ENCODE data around the gene STX18. TPM values are rescaled to one million over a fixed set of nuclear protein-coding genes. Genes with fewer than 3 reads are reported as not detected.
"Not testable (repeated sequence)": the region's sequence is repeated elsewhere in the genome, so short reads cannot be mapped to it uniquely, and the experiment has no call there.

The STX18 gene
- total RNA-seq, 2 experiments from 2014 or later: 19.5 to 20.0 TPM

DNA sequence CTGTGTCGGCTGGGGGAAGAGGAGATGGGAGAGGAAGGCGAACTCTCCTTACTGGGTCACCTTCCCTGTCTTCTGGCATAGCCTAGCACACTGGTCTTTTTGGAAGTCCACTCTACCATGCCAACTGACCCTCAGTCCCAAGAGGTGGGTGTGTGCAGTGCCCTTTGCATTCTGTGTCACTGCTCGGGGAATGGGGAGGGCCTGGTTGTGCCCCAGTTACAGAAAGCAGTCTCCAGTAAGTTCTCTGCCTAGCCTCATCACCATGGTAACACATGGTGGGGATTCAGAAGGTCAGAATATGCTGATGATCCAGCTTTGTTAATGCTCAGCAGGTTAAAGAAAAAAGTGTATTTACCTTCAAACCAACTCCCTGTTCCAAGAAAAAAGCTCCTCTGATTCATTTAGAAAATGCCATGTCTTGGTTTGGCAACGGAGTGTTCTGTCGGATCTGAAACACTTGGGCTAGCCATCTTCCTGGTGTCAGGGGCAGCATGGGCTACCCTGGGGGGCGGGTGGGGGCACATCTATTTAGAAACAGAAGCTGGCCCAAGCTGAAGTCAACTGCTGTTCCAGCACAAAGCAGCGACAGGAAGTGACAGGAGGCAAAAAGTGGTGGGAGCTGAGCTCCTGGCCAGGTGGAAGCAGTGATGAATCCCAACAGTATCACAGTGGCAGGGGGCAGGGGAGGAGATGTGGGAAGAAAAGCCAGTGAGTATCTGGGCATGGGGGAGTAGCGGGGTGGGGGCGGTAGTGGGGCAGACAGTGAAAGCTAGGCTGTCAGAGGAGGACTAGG lies 117.9 kb downstream of the STX18 start:
- Mint-ChIP-seq H3K4me1 (ENCODE audit: low read depth) (peaks cover 10% of the 10 kb centered on the region), H3K4me3 (no peak overlapping the region), H3K36me3 (ENCODE audit: low read depth) (peaks cover 10% of the 10 kb centered on the region), H3K27me3 (no peaks in the 10 kb centered on the region), H3K9me3 (no peaks in the 10 kb centered on the region), H3K27ac (no peak overlapping the region)
- POLR2A ChIA-PET: no interaction called here
- CTCF ChIA-PET: no interaction called here
- intact Hi-C loops (cut with micrococcal nuclease): no loop called here
- TF ChIP-seq, protein P1, sequence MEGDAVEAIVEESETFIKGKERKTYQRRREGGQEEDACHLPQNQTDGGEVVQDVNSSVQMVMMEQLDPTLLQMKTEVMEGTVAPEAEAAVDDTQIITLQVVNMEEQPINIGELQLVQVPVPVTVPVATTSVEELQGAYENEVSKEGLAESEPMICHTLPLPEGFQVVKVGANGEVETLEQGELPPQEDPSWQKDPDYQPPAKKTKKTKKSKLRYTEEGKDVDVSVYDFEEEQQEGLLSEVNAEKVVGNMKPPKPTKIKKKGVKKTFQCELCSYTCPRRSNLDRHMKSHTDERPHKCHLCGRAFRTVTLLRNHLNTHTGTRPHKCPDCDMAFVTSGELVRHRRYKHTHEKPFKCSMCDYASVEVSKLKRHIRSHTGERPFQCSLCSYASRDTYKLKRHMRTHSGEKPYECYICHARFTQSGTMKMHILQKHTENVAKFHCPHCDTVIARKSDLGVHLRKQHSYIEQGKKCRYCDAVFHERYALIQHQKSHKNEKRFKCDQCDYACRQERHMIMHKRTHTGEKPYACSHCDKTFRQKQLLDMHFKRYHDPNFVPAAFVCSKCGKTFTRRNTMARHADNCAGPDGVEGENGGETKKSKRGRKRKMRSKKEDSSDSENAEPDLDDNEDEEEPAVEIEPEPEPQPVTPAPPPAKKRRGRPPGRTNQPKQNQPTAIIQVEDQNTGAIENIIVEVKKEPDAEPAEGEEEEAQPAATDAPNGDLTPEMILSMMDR (IDR thresholded peaks at IDR 0.05): no peak
- DNase-seq: no peak
- ATAC-seq: no peak

- no peak for DNase-seq
- H3K27me3 Mint-ChIP-seq: no peaks in the 10 kb centered on the region
- POLR2A ChIA-PET: no interaction called here
- H3K4me3 Mint-ChIP-seq: no peak overlapping the region
- TF ChIP-seq, protein P1 (IDR thresholded peaks at IDR 0.05): no peak
- peaks cover 16% of the 10 kb centered on the region for H3K36me3 Mint-ChIP-seq (ENCODE audit: low read depth)
- no peak for ATAC-seq
- intact Hi-C loops (cut with micrococcal nuclease): no loop called here
- H3K4me1 Mint-ChIP-seq (ENCODE audit: low read depth): peaks cover 20% of the 10 kb centered on the region
- H3K27ac Mint-ChIP-seq: no peak overlapping the region
- H3K9me3 Mint-ChIP-seq: no peaks in the 10 kb centered on the region
- CTCF ChIA-PET: no interaction called here
Observed at GRCh38 chr4:4422856-4423499, 118.9 kb downstream of the STX18 start.

DNA sequence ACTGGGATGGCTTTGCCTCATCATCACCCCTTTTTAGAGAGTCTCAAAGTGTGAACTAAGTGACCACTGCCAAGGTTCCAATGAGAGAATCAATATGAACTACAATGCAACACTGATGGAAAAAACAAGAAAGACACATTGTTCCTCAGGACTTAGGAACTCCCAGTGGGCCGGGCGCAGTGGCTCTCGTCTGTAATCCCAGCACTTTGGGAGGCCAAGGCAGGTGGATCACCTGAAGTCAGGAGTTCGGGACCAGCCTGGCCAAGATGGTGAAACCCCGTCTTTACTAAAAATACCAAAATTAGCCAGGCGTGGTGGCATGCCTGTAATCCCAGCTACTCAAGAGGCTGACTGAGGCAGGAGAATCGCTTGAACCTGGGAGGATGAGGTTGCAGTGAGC lies 119.7 kb downstream of the STX18 start:
- Mint-ChIP-seq H3K4me1 (ENCODE audit: low read depth) (peaks cover 24% of the 10 kb centered on the region), H3K36me3 (ENCODE audit: low read depth) (peaks cover 17% of the 10 kb centered on the region)
- ATAC-seq; POLR2A ChIA-PET; H3K27me3 Mint-ChIP-seq; H3K9me3 Mint-ChIP-seq; DNase-seq; H3K4me3 Mint-ChIP-seq; intact Hi-C loops (cut with micrococcal nuclease); H3K27ac Mint-ChIP-seq: not testable (repeated sequence)
- CTCF ChIA-PET: interaction anchor here (1.0 to 1.2 kb wide), 2 partner anchors 8 to 38 kb away, joined by 3 read pairs; no protein-coding TSS in a partner anchor

- no peaks in the 10 kb centered on the region for H3K27me3 Mint-ChIP-seq
- DNase-seq (no peak), ATAC-seq (no peak)
- ChIA-PET POLR2A (no interaction called here), CTCF (interaction anchor here (1.0 to 1.2 kb wide), 2 partner anchors 9 to 37 kb away, joined by 3 read pairs; no protein-coding TSS in a partner anchor)
- peaks cover 29% of the 10 kb centered on the region for H3K4me1 Mint-ChIP-seq (ENCODE audit: low read depth)
- intact Hi-C loops (cut with micrococcal nuclease): no loop called here
- no peak overlapping the region for H3K4me3 Mint-ChIP-seq
- H3K36me3 Mint-ChIP-seq (ENCODE audit: low read depth): peaks cover 22% of the 10 kb centered on the region
- no peak overlapping the region for H3K27ac Mint-ChIP-seq
- H3K9me3 Mint-ChIP-seq: no peaks in the 10 kb centered on the region
- TF ChIP-seq, protein P1 (IDR thresholded peaks at IDR 0.05): no peak
Observed at GRCh38 chr4:4421356-4421755, 120.5 kb downstream of the STX18 start.

- H3K27ac Mint-ChIP-seq: no peak overlapping the region
- H3K36me3 Mint-ChIP-seq (ENCODE audit: low read depth): peaks cover 22% of the 10 kb centered on the region
- H3K9me3 Mint-ChIP-seq: no peaks in the 10 kb centered on the region
- ChIA-PET CTCF (interaction anchor here (1.8 kb wide), 1 partner anchor 160 kb away, joined by 5 read pairs; no protein-coding TSS in a partner anchor), POLR2A (interaction anchor here (0.6 kb wide), 1 partner anchor 928 kb away, joined by 4 read pairs; no protein-coding TSS in a partner anchor)
- intact Hi-C loops (cut with micrococcal nuclease): no loop called here
- H3K4me1 Mint-ChIP-seq (ENCODE audit: low read depth): peaks cover 29% of the 10 kb centered on the region
- no peaks in the 10 kb centered on the region for H3K27me3 Mint-ChIP-seq
- DNase-seq (no peak), ATAC-seq (no peak)
- TF ChIP-seq, protein P1 (IDR thresholded peaks at IDR 0.05): no peak
- no peak overlapping the region for H3K4me3 Mint-ChIP-seq
Observed at GRCh38 chr4:4420421-4420820, 121.4 kb downstream of the STX18 start.

All from activated CD8-positive, alpha-beta T cell treated with anti-CD3 and anti-CD28 coated beads for 36 hours (primary cell).